ENCODE data around the gene TIAM1. TPM values are rescaled to one million over a fixed set of nuclear protein-coding genes. Genes with fewer than 3 reads are reported as not detected.

TIAM1 gene
- total RNA-seq, 1 donor from 2014 or later = 2.7 TPM

DNA sequence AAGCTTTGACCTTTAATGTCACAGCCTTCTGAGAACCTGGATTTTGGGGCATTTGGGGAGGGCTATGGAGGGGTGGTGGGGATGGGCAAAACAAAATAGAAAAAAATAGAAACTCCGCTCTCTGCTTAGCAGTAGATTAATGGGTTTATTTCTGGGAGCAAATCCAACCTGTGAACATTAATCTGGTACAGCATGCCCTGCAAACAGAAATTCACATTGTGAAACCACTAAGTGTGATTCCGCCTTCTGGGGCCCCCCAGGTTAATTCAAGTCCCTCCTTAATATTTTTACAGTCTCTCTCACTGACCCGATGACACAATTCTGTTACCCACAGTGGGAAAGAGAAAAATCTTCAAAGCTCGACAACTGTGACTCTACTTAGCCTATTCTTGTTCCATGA, 76.4 kb downstream of the TIAM1 start:
- no peaks in the 10 kb centered on the region for H3K9me3 ChIP-seq
- no peak overlapping the region for H3K27ac ChIP-seq
- DNase-seq (ENCODE audit: low spot score in 2 of 2) = no peak
- H3K36me3 ChIP-seq = no peaks in the 10 kb centered on the region
- H3K27me3 ChIP-seq = no peaks in the 10 kb centered on the region
- no peak overlapping the region for H3K4me3 ChIP-seq
- TF ChIP-seq, protein P1, sequence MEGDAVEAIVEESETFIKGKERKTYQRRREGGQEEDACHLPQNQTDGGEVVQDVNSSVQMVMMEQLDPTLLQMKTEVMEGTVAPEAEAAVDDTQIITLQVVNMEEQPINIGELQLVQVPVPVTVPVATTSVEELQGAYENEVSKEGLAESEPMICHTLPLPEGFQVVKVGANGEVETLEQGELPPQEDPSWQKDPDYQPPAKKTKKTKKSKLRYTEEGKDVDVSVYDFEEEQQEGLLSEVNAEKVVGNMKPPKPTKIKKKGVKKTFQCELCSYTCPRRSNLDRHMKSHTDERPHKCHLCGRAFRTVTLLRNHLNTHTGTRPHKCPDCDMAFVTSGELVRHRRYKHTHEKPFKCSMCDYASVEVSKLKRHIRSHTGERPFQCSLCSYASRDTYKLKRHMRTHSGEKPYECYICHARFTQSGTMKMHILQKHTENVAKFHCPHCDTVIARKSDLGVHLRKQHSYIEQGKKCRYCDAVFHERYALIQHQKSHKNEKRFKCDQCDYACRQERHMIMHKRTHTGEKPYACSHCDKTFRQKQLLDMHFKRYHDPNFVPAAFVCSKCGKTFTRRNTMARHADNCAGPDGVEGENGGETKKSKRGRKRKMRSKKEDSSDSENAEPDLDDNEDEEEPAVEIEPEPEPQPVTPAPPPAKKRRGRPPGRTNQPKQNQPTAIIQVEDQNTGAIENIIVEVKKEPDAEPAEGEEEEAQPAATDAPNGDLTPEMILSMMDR (IDR thresholded peaks at IDR 0.05) = no peak
- H3K4me1 ChIP-seq = no peaks in the 10 kb centered on the region
- intact Hi-C loops (cut with DNase I) = no loop called here

DNA sequence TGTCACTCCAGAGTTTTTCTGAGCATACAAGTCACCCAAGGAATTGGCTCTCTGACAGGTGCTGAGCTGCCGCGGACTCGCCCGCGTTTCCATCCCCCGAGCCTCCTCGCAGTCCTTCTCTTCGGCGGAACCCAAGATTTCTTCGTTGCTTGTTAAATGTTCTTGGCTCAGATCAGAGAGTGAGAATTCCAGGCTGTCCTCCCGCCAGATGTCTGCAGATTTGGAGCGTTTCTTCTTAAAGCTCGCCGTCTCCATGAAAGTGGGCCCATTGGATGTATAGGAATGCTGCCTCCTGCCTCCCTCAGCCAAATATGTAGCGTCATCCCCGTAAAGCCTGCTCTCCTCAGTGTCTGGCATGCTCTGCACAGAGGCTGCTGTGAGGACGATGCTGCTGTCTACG, 77.8 kb downstream of the TIAM1 start:
- intact Hi-C loops (cut with DNase I) = no loop called here
- H3K36me3 ChIP-seq = no peaks in the 10 kb centered on the region
- no peaks in the 10 kb centered on the region for H3K27me3 ChIP-seq
- no peak overlapping the region for H3K4me3 ChIP-seq
- no peaks in the 10 kb centered on the region for H3K4me1 ChIP-seq
- TF ChIP-seq, protein P1 (IDR thresholded peaks at IDR 0.05) = no peak
- DNase-seq (ENCODE audit: low spot score in 2 of 2) = no peak
- no peaks in the 10 kb centered on the region for H3K9me3 ChIP-seq
- H3K27ac ChIP-seq = no peak overlapping the region

DNA sequence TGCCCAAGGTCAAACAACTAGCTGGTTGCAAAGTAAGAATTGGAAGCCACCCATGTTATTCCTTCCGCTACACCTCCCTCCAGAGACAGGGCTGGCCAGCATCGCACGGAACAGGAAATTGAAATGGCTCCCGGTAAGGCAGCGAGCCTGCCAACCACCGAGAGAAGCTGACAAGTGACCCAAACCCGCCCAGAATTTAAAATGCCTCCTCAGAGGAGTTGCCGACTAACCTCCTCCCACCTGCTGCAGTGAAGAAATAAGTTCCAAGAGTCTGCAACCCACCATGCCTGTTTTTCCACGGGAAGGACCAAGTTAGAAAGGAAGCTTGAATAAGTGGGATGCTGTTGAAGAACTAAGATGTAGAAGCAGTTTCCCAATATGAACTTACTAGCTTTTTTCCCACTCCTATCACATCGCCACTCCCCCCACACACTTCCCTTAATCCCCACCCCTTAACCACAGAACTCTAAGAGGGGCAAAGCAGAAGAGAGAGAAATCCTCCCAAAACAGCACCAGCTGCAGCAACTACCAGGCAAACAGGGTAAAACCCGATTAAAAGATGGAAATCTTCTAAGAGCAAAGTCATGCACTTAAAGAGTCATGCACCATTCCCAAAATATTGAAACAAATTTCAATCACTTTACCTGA, 78.6 kb downstream of the TIAM1 start:
- DNase-seq (ENCODE audit: low spot score in 2 of 2) = no peak
- TF ChIP-seq, protein P1 (IDR thresholded peaks at IDR 0.05) = no peak
- no peak overlapping the region for H3K27ac ChIP-seq
- no peaks in the 10 kb centered on the region for H3K9me3 ChIP-seq
- no peaks in the 10 kb centered on the region for H3K36me3 ChIP-seq
- H3K4me1 ChIP-seq = no peaks in the 10 kb centered on the region
- no peaks in the 10 kb centered on the region for H3K27me3 ChIP-seq
- intact Hi-C loops (cut with DNase I) = no loop called here
- no peak overlapping the region for H3K4me3 ChIP-seq

DNA sequence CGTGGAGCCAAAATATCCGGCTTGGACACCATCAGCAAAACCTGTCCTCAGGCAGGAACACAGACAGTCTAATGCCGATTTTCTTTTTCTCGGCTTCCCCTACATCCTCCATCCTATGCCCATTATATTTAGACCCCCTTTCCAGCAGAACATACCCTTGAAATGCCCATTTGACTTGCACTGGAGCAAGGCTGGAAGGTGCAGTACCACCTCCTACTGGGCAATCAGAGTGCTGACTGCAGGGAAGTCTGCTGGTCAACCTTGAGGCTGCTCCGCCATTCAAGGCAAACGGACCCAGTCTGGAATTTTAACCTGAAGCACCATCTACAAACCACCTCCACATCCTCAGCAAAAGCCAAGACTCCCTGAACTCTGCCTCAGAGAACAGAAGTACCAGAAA, 79.5 kb downstream of the TIAM1 start:
- Histone ChIP-seq H3K27ac (no peak overlapping the region), H3K4me1 (no peaks in the 10 kb centered on the region), H3K36me3 (no peaks in the 10 kb centered on the region), H3K9me3 (no peaks in the 10 kb centered on the region), H3K4me3 (no peak overlapping the region), H3K27me3 (no peaks in the 10 kb centered on the region)
- DNase-seq (ENCODE audit: low spot score in 2 of 2) = no peak
- intact Hi-C loops (cut with DNase I) = no loop called here
- TF ChIP-seq, protein P1 (IDR thresholded peaks at IDR 0.05) = no peak

DNA sequence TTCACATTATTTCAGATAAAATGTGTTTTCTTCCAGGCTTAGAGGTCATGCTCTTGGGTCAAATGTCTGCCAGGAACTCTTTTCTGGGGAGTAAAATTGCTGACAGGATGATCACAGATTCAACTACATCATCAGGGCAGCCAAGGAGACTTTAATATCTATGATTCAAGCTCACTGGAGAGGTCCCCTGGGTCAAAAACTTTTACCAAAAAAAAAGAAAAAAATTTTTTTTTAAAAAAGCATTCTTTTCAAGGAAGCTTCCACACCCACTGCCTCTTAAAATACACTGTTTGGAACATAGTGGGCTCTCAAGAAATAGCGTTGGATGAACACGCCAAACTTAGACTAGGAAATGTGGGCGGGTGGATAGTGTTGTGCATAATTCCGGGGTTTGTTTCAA, 81.3 kb downstream of the TIAM1 start:
- intact Hi-C loops (cut with DNase I) = no loop called here

More for the DNA sequence above, 81.3 kb downstream of the TIAM1 start:
- Histone ChIP-seq H3K4me3 (no peak overlapping the region), H3K36me3 (no peaks in the 10 kb centered on the region), H3K27ac (no peak overlapping the region), H3K27me3 (no peaks in the 10 kb centered on the region), H3K4me1 (no peaks in the 10 kb centered on the region), H3K9me3 (no peaks in the 10 kb centered on the region)
- TF ChIP-seq, protein P1 (IDR thresholded peaks at IDR 0.05) = no peak
- DNase-seq (ENCODE audit: low spot score in 2 of 2) = no peak

All from ascending aorta (tissue), 2 donors.